WERI-Rb-1 (cell line): ENCODE measurements around the gene IRAK2.

Experiments
- DNase-seq: peaks from one replicate; pipeline ENCODE4 v3.0.0-alpha.2; 2020
- H3K27ac ChIP-seq: fragments of 250-450 bp; sonication (Bioruptor Pico); 2 replicates; pipeline ENCODE4 v1.5.1; 2020; ENCODE audit warnings: mild to moderate bottlenecking, moderate library complexity
- H3K27me3 ChIP-seq: fragments of 250-450 bp; sonication (Bioruptor Pico); 2 replicates; pipeline ENCODE4 v1.5.1; 2021; ENCODE audit warnings: mild to moderate bottlenecking, low read depth, moderate library complexity; ENCODE audit not compliant: insufficient read depth, severe bottlenecking
- H3K36me3 ChIP-seq: fragments of 250-450 bp; sonication (Bioruptor Pico); 2 replicates; pipeline ENCODE4 v1.5.1; 2020; ENCODE audit warnings: mild to moderate bottlenecking, moderate library complexity
- H3K4me3 ChIP-seq: 2 replicates; pipeline ENCODE4 v1.5.1; 2011; ENCODE audit warnings: low read depth, mild to moderate bottlenecking, control low read depth, low read length
- H3K9me3 ChIP-seq: fragments of 250-450 bp; sonication (Bioruptor Pico); 2 replicates; pipeline ENCODE4 v1.5.1; 2021; ENCODE audit warnings: mild to moderate bottlenecking, moderate library complexity; ENCODE audit not compliant: severe bottlenecking
- CTCF ChIP-seq: IDR thresholded peaks from 2 replicates; pipeline ENCODE4 v1.5.1; 2011; ENCODE audit warnings: low read depth, mild to moderate bottlenecking, control low read depth, inconsistent platforms, low read length

Gene IRAK2

DNA sequence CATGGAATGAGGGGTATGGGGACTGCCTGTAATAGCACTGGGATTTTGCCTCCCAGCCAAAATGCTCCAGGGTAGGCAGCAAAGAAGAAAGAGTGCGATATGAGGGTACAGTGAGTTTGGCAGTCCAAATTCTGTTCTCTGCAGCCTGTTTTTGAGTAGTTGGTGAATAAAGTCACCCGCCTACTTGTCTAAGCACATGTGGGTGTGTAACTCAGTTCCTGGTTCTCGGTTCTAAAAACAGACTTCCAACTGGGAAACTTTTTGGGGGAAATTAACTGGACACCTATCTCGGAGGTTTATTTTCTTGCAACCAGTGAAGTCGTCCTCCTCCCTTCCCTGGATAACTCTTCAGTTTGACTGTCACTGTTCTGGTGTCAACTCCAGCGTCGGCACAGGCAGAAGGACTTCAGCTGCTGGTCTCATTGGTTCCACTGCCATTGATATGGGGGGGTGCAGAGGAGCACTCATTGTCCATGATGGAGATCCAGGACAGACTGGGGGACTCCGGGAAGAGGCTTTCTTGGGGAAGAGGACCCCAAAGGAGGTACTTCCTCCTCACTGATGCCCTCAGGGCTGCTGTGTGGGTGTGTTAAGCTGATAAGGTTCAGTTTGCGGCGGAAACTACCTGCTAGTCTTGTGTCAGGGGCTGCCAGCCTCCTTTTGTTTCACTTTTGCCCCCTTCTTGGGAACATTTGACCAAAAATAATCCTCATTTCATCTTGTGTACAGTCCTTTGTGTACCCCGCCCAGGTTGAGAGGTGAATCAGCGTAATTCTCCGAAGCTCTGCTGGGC is 114.9 kb downstream of the IRAK2 start:
- H3K4me3 ChIP-seq = no peak overlapping the region
- H3K9me3 ChIP-seq = no peaks in the 10 kb centered on the region
- no peak overlapping the region for H3K27ac ChIP-seq
- peaks cover 59% of the 10 kb centered on the region for H3K36me3 ChIP-seq
- no peak for DNase-seq
- no peaks in the 10 kb centered on the region for H3K27me3 ChIP-seq
- no peak for TF ChIP-seq CTCF

- peaks cover 57% of the 10 kb centered on the region for H3K36me3 ChIP-seq
Measured at GRCh38 chr3:10280177-10280529, 115.4 kb downstream of the IRAK2 start.

DNA sequence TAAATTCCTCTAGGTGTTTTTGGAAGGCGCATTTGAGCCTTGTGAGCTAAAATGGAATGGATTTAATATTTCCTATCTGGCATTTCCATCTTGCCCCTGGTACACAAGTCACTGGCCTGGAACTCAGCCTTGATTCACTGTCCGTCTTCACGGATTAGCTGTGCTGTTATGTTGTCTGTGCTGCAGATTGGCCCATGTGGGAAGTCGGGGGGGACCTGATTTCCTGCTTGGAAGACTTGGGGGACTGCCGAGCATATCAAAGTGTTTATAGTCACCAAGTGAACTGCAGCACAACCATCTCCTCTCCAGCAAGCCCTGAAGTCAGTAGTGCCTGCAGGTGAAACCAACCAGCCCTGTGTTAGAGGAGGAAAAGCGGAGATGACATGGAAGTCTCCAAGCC is 115.9 kb downstream of the IRAK2 start:
- Histone ChIP-seq H3K4me3 (no peak overlapping the region), H3K36me3 (peaks cover 55% of the 10 kb centered on the region), H3K9me3 (no peaks in the 10 kb centered on the region), H3K27ac (no peak overlapping the region), H3K27me3 (no peaks in the 10 kb centered on the region)
- TF ChIP-seq CTCF = no peak
- DNase-seq = no peak

More at GRCh38 chr3:10280177-10280529, 115.4 kb downstream of the IRAK2 start:
- Histone ChIP-seq H3K9me3 (no peaks in the 10 kb centered on the region), H3K4me3 (no peak overlapping the region), H3K27ac (no peak overlapping the region), H3K27me3 (no peaks in the 10 kb centered on the region)
- no peak for DNase-seq
- TF ChIP-seq CTCF = 0 out of 2 replicates have a peak, but pooled peaks have one; percentile 4

DNA sequence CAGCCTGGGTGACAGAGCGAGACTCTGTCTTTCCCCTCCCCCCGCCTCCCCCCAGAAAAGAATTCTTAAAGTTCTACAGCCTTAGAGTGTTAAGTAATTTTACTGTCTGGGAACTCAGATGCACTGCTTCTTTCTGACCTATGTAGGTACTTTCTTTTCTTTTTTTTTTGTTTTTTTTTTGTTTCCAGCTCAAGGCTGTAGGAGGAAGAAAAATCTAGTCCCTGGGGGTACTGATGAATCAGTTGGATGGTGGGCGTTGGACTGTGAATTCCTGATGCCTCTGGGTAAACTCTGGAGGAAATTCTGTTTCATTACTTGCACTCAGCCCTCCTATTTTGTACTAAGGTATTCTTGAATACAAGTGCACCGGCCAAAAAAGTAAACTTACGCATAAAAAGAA is 117.2 kb downstream of the IRAK2 start:
- Histone ChIP-seq H3K27ac (no peak overlapping the region), H3K9me3 (no peaks in the 10 kb centered on the region), H3K4me3 (no peak overlapping the region), H3K36me3 (peaks cover 49% of the 10 kb centered on the region), H3K27me3 (no peaks in the 10 kb centered on the region)
- DNase-seq = no peak
- no peak for TF ChIP-seq CTCF

GRCh38 chr3:10283638-10284037 is 118.9 kb downstream of the IRAK2 start:
- Histone ChIP-seq H3K27me3 (no peaks in the 10 kb centered on the region), H3K4me3 (no peak overlapping the region), H3K27ac (no peak overlapping the region), H3K9me3 (no peaks in the 10 kb centered on the region), H3K36me3 (peaks cover 39% of the 10 kb centered on the region)
- no peak for DNase-seq
- TF ChIP-seq CTCF = no peak

- Histone ChIP-seq H3K9me3 (no peaks in the 10 kb centered on the region), H3K27ac (no peak overlapping the region), H3K27me3 (no peaks in the 10 kb centered on the region), H3K4me3 (no peak overlapping the region), H3K36me3 (peaks cover 35% of the 10 kb centered on the region)
- DNase-seq = no peak
- TF ChIP-seq CTCF = no peak
Measured at GRCh38 chr3:10284496-10284895, 119.8 kb downstream of the IRAK2 start.
